ENCODE results near the gene BIN2. TPM values are rescaled to one million over a fixed set of nuclear protein-coding genes. Genes with fewer than 3 reads are reported as not detected.

BIN2 gene
- not detected in 2 replicates for total RNA-seq

DNA sequence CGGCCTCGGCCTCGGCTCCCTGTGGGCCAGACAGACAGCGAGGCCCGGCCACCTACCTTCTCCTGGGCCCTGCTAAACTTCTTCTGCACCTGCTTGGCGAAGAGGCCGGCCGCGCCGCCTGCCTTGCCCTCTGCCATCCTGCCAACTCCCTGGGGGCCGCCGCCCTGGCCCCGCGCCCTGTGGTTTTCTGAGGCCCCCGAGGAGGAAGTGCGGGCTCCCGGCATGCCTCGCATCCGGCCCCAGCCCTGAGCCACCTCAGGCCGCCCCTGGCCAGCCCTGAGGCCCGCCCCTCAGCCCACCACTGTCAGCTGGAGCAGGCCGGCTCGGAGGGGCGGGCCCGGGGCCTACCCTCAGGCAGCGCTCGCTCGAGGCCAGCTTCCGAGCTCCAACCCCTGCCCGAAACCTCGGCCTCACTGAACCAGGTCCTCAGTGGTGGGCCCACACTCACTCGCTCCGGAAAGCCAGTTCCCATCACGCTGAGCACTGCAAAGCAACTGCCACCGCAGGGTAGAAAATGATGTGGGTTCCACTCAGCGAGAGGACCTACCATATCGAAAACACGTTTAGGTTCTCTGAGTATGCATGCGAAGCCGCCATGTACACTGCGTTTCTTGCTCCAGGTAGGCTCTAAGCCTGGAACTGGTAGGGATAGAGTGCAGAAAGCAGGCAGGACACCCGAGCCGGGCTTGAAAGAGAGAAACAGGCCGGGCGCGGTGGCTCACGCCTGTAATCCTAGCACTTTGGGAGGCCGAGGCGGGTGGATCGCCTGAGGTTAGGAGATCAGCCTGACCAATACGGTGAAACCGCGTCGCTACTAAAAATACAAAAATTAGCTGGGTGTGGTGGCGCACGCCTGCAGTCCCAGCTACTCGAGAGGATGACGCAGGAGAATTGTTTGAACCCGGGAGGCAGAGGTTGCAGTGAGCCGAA, at the start of gene BIN2:
BIN2 (minus strand) TSS at position 209 of the 930 bp plus-strand sequence; CDS start at position 137, 72 bp downstream.

DNA sequence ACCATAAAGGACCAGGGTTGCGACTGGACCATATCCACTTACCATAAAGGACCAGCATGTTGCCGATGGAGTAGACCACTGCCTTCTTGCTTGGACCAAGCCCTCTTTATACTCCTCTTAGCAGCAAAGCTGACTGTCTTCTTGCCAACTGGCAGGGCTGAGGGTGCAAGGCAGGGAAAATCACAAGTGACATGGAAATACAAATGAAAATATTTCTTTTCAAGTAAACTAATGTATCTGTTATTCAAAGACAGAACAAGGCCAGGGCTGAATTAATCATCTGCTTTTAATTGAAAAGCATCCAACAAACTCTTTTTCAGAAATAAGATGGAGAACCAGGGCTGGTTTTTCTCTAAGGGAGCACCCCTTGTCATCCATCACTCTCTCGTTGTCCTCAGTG, 22.6 kb upstream of the BIN2 start, which contains the start of gene CELA1:
CELA1 (minus strand) TSS at position 99 of the 400 bp plus-strand sequence; CDS start at position 58, 41 bp downstream.

DNA sequence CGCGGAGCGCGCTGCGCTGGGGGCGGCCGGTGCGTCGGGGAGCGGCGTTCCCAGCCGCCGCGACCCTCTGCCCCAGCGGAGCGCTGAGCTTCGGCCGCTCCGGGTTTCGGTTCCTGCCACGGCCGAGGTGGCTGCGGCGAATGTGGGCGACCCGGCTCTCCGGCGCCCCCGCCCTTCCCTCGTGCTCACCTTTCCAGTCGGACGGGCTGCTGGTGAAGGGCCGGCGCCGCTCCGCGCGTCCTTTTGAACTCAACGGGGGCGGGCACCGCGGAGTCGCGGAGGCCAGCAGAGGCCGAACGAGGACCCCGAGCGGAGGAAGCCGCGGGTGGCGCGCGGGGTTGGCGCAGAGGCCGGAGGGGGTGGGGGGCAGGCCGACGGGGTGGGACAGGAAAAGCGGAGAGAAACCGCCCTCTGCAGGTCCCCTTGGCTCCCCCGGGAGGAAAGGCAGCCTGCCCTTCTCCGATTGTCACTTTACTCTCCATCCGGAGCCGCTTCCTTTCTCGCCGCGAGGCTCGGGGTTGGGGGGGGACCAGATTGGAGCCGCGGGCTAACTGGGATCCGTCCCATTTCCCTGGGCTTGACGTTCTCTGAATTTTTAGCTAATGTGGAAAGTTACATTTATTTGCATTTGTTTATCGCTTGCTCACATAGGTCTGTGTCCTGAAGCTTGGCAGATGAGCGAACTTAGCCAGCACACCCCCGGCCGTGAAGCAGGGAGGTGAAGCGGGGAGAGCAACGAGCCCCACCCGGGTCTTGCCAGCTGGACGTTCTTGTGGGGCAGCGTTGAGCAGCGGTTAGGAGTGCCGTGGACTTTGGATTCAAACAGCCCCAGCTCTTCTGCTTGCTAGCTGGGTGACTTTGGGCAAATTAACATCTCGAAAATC, 53.7 kb downstream of the BIN2 start, which contains the start of gene SMAGP:
SMAGP (minus strand) TSS at position 349 of the 884 bp plus-strand sequence. CDS start 1,137 bp downstream, outside the sequence.

DNA sequence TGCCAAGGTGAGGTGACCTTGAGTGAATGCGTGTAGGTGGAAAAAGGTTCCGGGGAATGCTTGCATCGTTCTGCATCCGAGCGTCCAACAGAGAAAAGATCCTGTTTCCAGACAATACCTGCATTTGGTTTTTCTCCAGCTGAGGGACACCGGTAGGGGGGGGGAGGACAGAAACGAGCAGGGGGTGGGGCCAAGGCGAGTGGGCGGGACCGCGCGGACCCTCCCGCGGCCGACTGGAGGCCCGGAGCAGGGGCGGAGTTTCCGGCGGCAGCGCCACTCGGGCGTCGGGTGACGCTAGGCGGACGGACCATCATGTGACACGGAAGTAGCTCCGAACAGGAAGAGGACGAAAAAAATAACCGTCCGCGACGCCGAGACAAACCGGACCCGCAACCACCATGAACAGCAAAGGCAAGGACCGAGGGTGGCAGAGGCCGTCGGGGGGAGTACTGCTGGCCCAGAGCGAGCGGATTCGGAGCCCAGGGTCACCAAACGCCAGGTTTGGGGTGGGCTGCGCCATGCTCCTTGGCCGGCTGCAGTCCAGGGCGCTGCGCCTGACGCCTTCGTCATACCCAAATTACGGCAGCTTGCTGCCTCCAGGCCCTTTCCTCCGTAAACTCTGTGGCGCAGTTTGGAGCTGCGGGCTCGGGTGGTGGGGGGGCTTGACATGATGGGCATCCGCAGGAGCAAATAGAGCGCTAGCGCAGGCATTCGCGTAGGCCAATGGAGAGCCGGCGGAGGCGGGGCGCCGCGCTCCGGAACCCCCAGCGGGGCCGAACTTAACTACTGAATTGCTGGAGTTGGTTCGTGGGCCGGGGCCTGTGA, 85.3 kb downstream of the BIN2 start, which contains the start of gene DAZAP2:
DAZAP2 (plus strand) TSS at position 317 of the 825 bp plus-strand sequence; CDS start at position 399, 82 bp downstream.

Other genes with a start within 250 kb of the BIN2 start
- gene CSRNP2, start 240.6 kb downstream of the BIN2 start, total RNA-seq: 24.3 and 27.1 TPM in 2 replicates
- 11.5 and 11.6 TPM in 2 replicates for gene TFCP2, start 151.0 kb downstream of the BIN2 start, total RNA-seq
- 7.9 and 9.9 TPM in 2 replicates for gene POU6F1, start 106.1 kb downstream of the BIN2 start, total RNA-seq
- gene DAZAP2, start 85.3 kb downstream of the BIN2 start, total RNA-seq: 169 and 224 TPM in 2 replicates
- 7.4 and 9.3 TPM in 2 replicates for gene SMAGP, start 53.8 kb downstream of the BIN2 start, total RNA-seq
- not detected in 2 replicates for gene CELA1, start 22.5 kb upstream of the BIN2 start, total RNA-seq
- 6.1 and 10.2 TPM in 2 replicates for gene GALNT6, start 67.2 kb upstream of the BIN2 start, total RNA-seq
- gene SLC4A8, start 100.7 kb upstream of the BIN2 start, total RNA-seq: 4.1 and 6.3 TPM in 2 replicates